ENCODE measurements around the gene PAQR7. TPM values are rescaled to one million over a fixed set of nuclear protein-coding genes. Genes with fewer than 3 reads are reported as not detected.
A peak's percentile ranks its signal among the peaks of the same experiment; 100 is the strongest.

PAQR7 gene
- total RNA-seq, 1 donor from 2014 or later = 20.7 TPM

GRCh38 chr1:25902462-25902861, 27.0 kb upstream of the PAQR7 start:
- DNase-seq (ENCODE audit: low read depth) = no peak

DNA sequence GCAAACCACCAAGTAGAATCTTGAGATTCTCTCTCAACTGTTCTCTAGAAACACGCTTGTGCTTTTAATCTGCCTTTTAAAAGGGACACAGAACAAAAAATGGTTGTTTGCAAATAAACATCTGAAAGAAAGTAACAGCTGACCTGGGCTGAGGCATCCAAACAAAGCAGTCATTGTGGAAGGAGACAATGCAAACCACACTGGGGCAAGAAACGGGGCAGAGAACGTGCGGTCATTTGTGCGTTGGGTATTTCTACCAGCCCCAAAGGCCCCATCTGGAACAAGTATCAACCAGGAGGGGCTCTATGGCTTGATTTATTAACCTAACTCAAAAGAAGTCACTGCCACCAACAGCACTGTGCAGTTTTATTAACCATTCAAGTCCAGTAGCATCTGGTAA, 24.7 kb upstream of the PAQR7 start:
- no peak for DNase-seq (ENCODE audit: low read depth)

- no peak for DNase-seq (ENCODE audit: low read depth)
These were observed 24.3 kb upstream of the PAQR7 start for GRCh38 chr1:25899792-25900191.

DNA sequence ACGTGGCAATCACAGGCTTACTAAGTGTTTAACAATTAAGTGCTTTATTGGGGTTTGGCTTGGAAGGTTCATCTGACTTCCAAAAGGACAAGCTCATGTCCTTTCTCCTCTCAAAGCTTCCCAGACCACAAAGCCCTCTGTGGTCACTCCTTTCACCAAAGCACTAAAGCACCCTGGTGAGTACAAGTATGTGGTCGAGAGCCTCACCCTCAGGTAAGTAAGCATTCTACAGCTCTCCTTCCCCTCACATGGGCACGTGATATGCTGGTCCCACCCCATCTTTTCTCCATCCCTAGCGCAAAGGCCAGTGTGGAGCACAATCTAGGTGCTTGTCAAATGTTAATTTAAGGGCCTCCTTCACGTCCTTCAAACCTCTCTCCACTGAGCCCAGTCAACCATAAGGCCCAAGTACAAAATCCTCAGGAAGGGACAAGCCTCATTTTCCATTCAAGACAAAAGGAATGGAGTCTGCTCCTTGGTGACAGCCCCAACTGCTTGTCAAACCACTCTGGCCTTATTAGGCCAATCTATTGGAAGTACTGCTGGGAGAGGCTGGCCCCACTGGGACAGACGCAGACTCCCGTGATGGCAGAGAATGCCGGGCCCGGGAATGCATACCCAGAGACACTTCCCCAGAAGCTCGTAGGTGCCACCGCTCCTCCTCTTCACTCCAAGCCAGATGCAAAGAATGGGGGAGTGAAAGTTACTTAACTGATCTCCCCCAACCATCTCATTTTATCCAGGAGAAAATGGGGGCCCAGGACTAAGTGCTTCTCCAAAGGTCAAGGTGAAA, 22.9 kb upstream of the PAQR7 start:
- DNase-seq (ENCODE audit: low read depth) = no peak

DNA sequence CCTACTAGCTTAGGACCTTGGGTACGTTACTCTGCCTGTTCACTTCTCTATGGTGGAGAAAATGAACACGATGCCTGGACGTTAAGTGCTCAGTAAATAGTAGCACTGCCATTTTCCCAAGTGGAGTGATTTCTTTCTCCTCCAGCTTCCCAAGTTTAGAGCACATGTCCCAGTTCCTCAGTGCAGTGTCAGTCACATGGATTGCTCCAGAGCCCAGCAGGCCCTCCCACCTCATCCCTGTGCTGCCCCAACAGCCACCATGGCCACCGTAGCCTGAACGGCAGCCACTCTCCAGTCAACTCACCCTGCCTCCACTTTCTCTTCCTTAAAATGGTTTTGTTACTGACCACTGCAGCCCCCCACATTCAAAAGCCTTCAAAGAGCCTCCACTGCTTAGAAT, 22.2 kb upstream of the PAQR7 start:
- no peak for DNase-seq (ENCODE audit: low read depth)

- DNase-seq (ENCODE audit: low read depth) = no peak
These were observed 20.8 kb upstream of the PAQR7 start for GRCh38 chr1:25896266-25896665.

GRCh38 chr1:25895365-25895990, 20.0 kb upstream of the PAQR7 start:
- DNase-seq (ENCODE audit: low read depth) = peak; percentile 78

GRCh38 chr1:25893116-25893515, 17.6 kb upstream of the PAQR7 start:
- no peak for DNase-seq (ENCODE audit: low read depth)

DNA sequence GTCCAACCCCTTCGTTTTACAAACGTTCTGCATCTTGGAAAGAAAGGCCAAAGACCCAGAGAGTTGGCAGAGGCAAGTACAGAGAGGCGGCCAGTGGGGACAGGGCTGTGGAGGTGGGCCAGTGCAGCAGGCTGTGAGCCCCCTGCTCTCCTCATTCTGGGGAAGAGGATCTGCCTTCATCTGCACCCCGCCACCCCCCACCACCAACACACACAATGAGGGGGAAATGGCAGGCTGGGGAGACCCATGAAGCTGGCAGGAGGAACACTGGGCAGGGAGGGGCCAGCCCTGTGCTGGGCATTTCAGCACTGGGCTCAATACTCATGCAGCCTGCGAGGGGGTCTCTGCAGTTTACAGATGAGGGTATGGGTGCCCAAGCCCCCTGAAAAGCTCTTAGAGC, 16.1 kb upstream of the PAQR7 start:
- DNase-seq (ENCODE audit: low read depth) = no peak

DNA sequence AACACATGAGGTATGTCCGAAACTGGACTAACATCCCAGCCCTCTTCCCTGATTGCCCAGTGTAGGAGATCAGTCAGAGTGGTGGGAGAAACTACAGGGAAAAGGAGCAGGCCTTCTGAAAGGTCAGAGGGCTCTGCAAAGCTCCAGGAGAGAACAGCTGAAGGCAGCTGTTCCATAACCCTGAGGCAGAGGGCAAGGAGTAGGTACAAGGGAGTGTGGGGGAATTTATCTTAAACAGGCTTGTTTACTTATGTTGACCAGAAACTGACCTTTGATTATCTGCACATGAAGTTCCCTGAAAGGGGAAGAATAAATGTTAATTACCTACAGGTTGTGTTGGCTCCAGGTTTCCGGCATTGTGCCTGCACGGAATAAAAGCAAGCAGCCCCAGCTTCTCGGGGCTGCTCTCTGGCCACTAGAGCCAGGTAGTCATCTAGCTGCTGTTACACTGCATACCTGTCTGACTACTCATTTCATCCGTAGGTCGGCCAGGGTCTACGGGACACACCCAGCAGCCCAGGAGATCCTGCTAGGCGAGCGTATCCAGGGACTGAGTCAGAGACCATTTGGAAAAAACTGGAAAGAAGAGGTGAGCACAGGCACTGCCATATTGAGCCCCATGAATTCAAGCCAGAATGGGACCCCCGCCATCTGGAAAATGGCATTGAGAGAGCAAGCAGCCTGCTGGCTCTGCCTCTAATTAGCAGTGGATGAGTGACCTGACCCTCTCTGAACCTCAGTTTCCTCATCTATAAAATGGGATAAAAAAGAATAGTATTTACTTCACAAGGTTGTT, 14.9 kb upstream of the PAQR7 start:
- peak; percentile 96 for DNase-seq (ENCODE audit: low read depth)

- DNase-seq (ENCODE audit: low read depth) = no peak
These were observed 14.0 kb upstream of the PAQR7 start for GRCh38 chr1:25889470-25889869.

GRCh38 chr1:25888426-25888987, 13.0 kb upstream of the PAQR7 start:
- DNase-seq (ENCODE audit: low read depth) = no peak

DNA sequence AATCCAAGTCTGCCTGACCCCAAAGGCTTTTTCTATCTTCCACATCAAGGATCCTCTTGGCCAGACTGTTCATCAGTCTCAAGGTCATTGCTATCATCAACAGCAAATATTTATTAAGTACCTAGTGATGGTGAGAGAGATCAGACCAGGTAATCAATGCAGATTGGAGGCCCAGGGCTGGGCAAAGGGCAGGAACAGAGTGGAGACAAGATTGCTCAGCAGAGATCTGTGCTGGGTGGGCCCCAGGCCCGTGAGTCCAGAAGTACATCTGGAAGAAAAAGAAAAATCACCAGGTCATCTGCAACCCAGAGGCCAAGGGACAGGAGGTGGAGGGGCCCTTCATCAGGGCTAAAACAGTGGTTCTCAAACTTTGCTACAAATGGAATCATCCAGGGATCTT, 10.1 kb upstream of the PAQR7 start:
- no peak for DNase-seq (ENCODE audit: low read depth)

- DNase-seq (ENCODE audit: low read depth) = no peak
These were observed 5.8 kb upstream of the PAQR7 start for GRCh38 chr1:25881266-25881665.

DNA sequence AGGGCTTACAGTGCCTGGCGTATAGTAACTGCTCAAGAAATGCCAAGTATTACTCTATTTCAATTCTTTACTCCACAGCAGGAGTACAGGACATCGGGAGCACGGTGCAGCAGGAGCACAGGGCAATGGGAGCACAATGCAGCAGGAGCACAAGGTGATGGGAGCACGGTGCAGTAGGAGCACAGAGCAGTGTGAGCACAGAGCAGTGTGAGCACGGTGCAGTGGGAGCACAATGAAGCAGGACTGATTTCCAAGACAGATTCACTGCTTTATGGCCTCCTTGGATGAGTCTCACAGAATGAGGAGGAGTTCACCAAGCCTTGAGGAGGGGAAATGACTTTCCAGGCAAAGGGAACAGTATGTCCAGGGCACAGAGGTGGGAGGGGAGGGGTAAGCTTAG, 5.0 kb upstream of the PAQR7 start:
- DNase-seq (ENCODE audit: low read depth) = no peak

- DNase-seq (ENCODE audit: low read depth) = peak; percentile 23
These were observed 4.2 kb upstream of the PAQR7 start for GRCh38 chr1:25879675-25880074.

DNA sequence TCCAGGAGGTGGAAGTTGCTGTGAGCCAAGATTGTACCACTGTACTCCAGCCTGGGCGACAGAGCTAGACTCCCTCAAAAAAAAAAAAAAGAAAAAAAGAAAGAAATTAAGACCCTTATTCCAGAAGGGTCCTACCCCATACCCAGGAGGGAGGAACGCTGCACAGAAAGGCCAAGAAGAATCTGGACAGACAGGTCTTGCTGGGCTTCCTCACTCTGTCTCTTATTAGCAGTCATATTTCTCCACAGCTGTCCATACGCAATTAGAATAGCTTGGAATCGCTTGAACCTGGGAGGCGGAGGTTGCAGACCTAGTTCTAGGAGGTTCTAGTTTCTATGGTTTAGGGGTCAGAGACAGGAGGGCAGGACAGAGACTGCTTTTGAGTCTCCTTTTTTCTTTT, 3.2 kb upstream of the PAQR7 start:
- no peak for DNase-seq (ENCODE audit: low read depth)

DNA sequence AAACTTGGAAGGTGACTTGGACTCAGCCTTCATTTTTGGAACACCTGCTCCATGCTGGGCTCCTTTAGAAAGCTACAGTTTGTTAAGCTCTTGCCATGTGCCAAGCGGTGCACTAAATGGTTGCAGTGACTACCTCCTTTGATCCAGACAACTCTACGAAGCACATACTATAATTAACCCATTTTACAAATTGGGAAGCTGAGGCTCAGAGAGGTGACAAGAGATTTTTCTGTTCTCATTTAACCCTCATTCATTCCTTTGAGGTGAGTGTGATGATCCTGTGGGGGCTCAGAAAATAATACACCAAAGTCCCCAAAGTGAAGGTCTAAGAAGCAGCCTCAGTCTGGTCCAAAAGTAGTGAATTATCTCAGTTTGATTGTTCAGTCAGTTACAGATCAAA, 1.6 kb upstream of the PAQR7 start:
- no peak for DNase-seq (ENCODE audit: low read depth)

- DNase-seq (ENCODE audit: low read depth) = no peak
These were observed 1.2 kb upstream of the PAQR7 start for GRCh38 chr1:25876693-25877077.

- peak; percentile 69 for DNase-seq (ENCODE audit: low read depth)
These were observed 566 bp upstream of the PAQR7 start for GRCh38 chr1:25875856-25876692.

DNA sequence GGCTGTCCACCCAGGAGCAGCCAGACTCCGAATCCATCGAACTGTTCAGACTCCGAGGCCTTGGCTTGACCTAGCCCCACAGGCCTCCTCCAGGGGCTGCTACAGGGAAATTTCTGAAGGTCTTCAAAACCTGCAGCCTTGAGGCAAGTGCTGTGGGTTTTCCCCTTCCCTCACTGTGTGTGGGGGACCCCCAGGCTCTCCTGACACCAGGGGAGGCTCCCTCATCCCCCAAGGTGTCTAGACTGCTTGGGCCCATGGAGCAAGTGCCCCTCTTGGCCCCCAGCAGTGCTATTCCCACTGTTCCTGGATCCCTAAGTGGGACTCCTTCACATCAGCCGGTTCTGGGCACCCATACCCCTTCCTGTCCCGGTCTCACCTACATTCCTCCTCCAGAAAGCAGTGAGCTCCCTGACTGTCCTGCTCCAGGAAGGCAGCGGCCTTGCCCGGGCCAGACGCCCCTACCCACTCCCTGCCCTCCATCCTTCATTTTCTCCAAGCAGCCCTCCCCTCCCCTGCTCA, 814 bp downstream of the PAQR7 start:
- no peak for DNase-seq (ENCODE audit: low read depth)

Data from renal cortical epithelial cell (primary cell).